CD14-positive monocyte (primary cell): ENCODE data around the gene ALKBH3. TPM values are rescaled to one million over a fixed set of nuclear protein-coding genes. Genes with fewer than 3 reads are reported as not detected.

ENCODE experiments used
- DNase-seq, 3 donors: peaks; one replicate each; pipeline ENCODE4 v3.0.0-alpha.2; 2011 to 2022
- H2AFZ ChIP-seq: 2 replicates; pipeline ENCODE4 v1.6.0; 2012; ENCODE audit warnings: mild to moderate bottlenecking, low read depth, low read length, inconsistent platforms; ENCODE audit not compliant: insufficient read depth, poor library complexity, severe bottlenecking
- H3K27ac ChIP-seq, 2 donors: 1 replicate in 1 of 2; 2 replicates in 1 of 2; pipeline ENCODE4 v1.5.1; 2012 to 2013; ENCODE audit warnings: low read length in 2 of 2, control low read depth in 1 of 2, inconsistent platforms in 1 of 2, low read depth in 1 of 2, mild to moderate bottlenecking in 1 of 2
- H3K27me3 ChIP-seq, 2 donors: one replicate each; pipeline versions ENCODE4 v1.6.0 to v1.6.1; 2011 to 2013; ENCODE audit warnings: low read length in 2 of 2; ENCODE audit not compliant: control insufficient read depth in 2 of 2, insufficient read depth in 2 of 2
- H3K36me3 ChIP-seq, 2 donors: replicated peaks in 1 of 2; 1 replicate in 1 of 2; 2 replicates in 1 of 2; pipeline versions ENCODE4 v1.5.1 to v1.6.1; 2012 to 2013; ENCODE audit warnings: low read length in 2 of 2, control low read depth in 1 of 2, inconsistent platforms in 1 of 2, mild to moderate bottlenecking in 1 of 2; ENCODE audit not compliant: insufficient read depth in 2 of 2, control insufficient read depth in 1 of 2
- H3K4me1 ChIP-seq, 2 donors: 1 replicate in 1 of 2; 2 replicates in 1 of 2; pipeline versions ENCODE4 v1.5.1 to v1.6.1; 2012 to 2013; ENCODE audit warnings: low read length in 2 of 2, control low read depth in 1 of 2, inconsistent platforms in 1 of 2, mild to moderate bottlenecking in 1 of 2, moderate library complexity in 1 of 2; ENCODE audit not compliant: insufficient read depth in 2 of 2, control insufficient read depth in 1 of 2
- H3K4me2 ChIP-seq: replicated peaks from 2 replicates; pipeline ENCODE3; 2012; ENCODE audit warnings: low read length, moderate library complexity, mild to moderate bottlenecking; ENCODE audit not compliant: poor library complexity, severe bottlenecking; ENCODE audit errors: extremely low read depth
- H3K4me3 ChIP-seq, 3 experiments: fragments of 200-600 bp in 1 of 3; sonication (generic) in 1 of 3; replicated peaks in 1 of 3; 1 replicate in 2 of 3; 2 replicates in 1 of 3; pipeline ENCODE4 v1.5.1; 2011 to 2013; ENCODE audit warnings: low read length in 3 of 3, mild to moderate bottlenecking in 3 of 3, control low read depth in 2 of 3, low read depth in 2 of 3, inconsistent platforms in 1 of 3, moderate library complexity in 1 of 3
- H3K79me2 ChIP-seq: 2 replicates; pipeline ENCODE4 v1.6.0; 2012; ENCODE audit warnings: mild to moderate bottlenecking, control low read depth, inconsistent platforms, low read length, moderate library complexity; ENCODE audit not compliant: insufficient read depth
- H3K9ac ChIP-seq: 2 replicates; pipeline ENCODE4 v1.6.0; 2017; ENCODE audit warnings: low read length, mild to moderate bottlenecking; ENCODE audit not compliant: insufficient read depth, poor library complexity, severe bottlenecking
- H3K9me3 ChIP-seq, 2 donors: replicated peaks in 1 of 2; 1 replicate in 1 of 2; 2 replicates in 1 of 2; pipeline versions ENCODE4 v1.5.1 to v1.6.1; 2012 to 2013; ENCODE audit warnings: low read length in 2 of 2, control low read depth in 1 of 2; ENCODE audit not compliant: control insufficient read depth in 1 of 2, insufficient read depth in 1 of 2
- H4K20me1 ChIP-seq: 2 replicates; pipeline ENCODE4 v1.6.0; 2012; ENCODE audit warnings: mild to moderate bottlenecking, low read length, control low read depth, moderate library complexity; ENCODE audit not compliant: insufficient read depth
- H3K27ac Mint-ChIP-seq, 7 donors: one replicate each; pipeline ENCODE4 v1.8.0; 2020; ENCODE audit warnings: mild to moderate bottlenecking in 7 of 7, mixed read lengths in 7 of 7, moderate library complexity in 6 of 7, inconsistent platforms in 2 of 7
- H3K27me3 Mint-ChIP-seq, 3 donors: one replicate each; pipeline ENCODE4 v1.8.0; 2021 to 2022; ENCODE audit warnings: low read depth in 3 of 3, mild to moderate bottlenecking in 3 of 3, mixed read lengths in 3 of 3, moderate library complexity in 3 of 3, inconsistent platforms in 1 of 3
- H3K36me3 Mint-ChIP-seq, 2 donors: one replicate each; pipeline ENCODE4 v1.8.0; 2020; ENCODE audit warnings: mixed read lengths in 2 of 2, inconsistent platforms in 1 of 2, mild to moderate bottlenecking in 1 of 2
- H3K4me1 Mint-ChIP-seq: one replicate; pipeline ENCODE4 v1.8.0; 2020; ENCODE audit warnings: mild to moderate bottlenecking, mixed read lengths
- H3K4me3 Mint-ChIP-seq, 2 donors: one replicate each; pipeline ENCODE4 v1.8.0; 2020; ENCODE audit warnings: mild to moderate bottlenecking in 2 of 2, mixed read lengths in 2 of 2, moderate library complexity in 1 of 2
- H3K9me3 Mint-ChIP-seq, 7 donors: one replicate each; pipeline ENCODE4 v1.8.0; 2020 to 2022; ENCODE audit warnings: mixed read lengths in 7 of 7, mild to moderate bottlenecking in 6 of 7, moderate library complexity in 6 of 7, inconsistent platforms in 2 of 7
- CTCF ChIP-seq: fragments of 200-600 bp; IDR thresholded peaks from one replicate; pipeline ENCODE4 v1.8.0; 2022; ENCODE audit warnings: antibody characterized with exemption, mild to moderate bottlenecking
- WGBS: methylation state at CpG from one replicate; pipeline ENCODE4 v1.1.5; 2013; ENCODE audit warnings: missing lambda C conversion rate; ENCODE audit not compliant: insufficient coverage; 5-methylcytosine and 5-hydroxymethylcytosine counted together
- intact Hi-C, 2 donors: fragments of 100-400 bp; cut with micrococcal nuclease; formaldehyde crosslinking; loops; one replicate each; pipeline versions ENCODE4 v1.15.0 to v1.15.1; 2023
- polyA plus RNA-seq, 3 donors: library from polyadenylated mRNA; depleted of rRNA in 1 of 3; unstranded in 2 of 3; stranded (reverse) in 1 of 3; fragments of 300-500 nt in 2 of 3; fragments of >200 nt in 1 of 3; fragmentation: Illumina TruSeq in 2 of 3; gene quantifications; 1 replicate in 2 of 3; 2 replicates in 1 of 3; pipeline ENCODE4 v1.2.3, GENCODE V29; 2012 to 2021

ALKBH3 gene
- polyA plus RNA-seq, 3 donors = 22.1 to 25.8 (median 22.7) TPM

GRCh38 chr11:43905813-43906241 lies 25.2 kb downstream of the ALKBH3 start:
- H4K20me1 ChIP-seq = no peaks in the 10 kb centered on the region
- peaks cover 2% of the 10 kb centered on the region for H3K4me1 Mint-ChIP-seq
- H3K36me3 Mint-ChIP-seq = peaks cover 75 to 76% of the 10 kb centered on the region in 2 donors
- no peaks in the 10 kb centered on the region for H3K79me2 ChIP-seq
- no peaks in the 10 kb centered on the region for H3K27me3 Mint-ChIP-seq
- no peak overlapping the region for H3K9ac ChIP-seq
- H3K36me3 ChIP-seq = peaks cover 45 to 98% of the 10 kb centered on the region in 2 donors
- WGBS = 100% methylated on average over 1 of the region's 2 CpGs
- H3K9me3 Mint-ChIP-seq = no peaks in the 10 kb centered on the region
- H2AFZ ChIP-seq = no peak overlapping the region
- H3K9me3 ChIP-seq = no peaks in the 10 kb centered on the region
- intact Hi-C loops = no loop called here
- H3K27me3 ChIP-seq = no peaks in the 10 kb centered on the region
- DNase-seq = no peak
- H3K4me3 ChIP-seq = no peak overlapping the region
- no peak overlapping the region for H3K4me2 ChIP-seq
- TF ChIP-seq CTCF = no peak
- no peak overlapping the region for H3K27ac ChIP-seq
- no peaks in the 10 kb centered on the region for H3K4me1 ChIP-seq
- H3K27ac Mint-ChIP-seq = no peak overlapping the region
- H3K4me3 Mint-ChIP-seq = no peak overlapping the region

GRCh38 chr11:43907028-43907975 lies 26.7 kb downstream of the ALKBH3 start:
- WGBS = 94% methylated on average over 2 of the region's 4 CpGs
- no peak for TF ChIP-seq CTCF
- Histone ChIP-seq H3K4me3 (no peak overlapping the region), H3K27ac (no peak overlapping the region), H3K4me2 (no peak overlapping the region), H2AFZ (no peak overlapping the region), H3K27me3 (no peaks in the 10 kb centered on the region), H3K79me2 (no peaks in the 10 kb centered on the region), H3K36me3 (peaks cover 37 to 89% of the 10 kb centered on the region in 2 donors), H3K9me3 (no peaks in the 10 kb centered on the region), H3K4me1 (no peaks in the 10 kb centered on the region), H4K20me1 (no peaks in the 10 kb centered on the region), H3K9ac (no peak overlapping the region)
- Mint-ChIP-seq H3K36me3 (peaks cover 68 to 77% of the 10 kb centered on the region in 2 donors), H3K4me3 (no peak overlapping the region), H3K27me3 (no peaks in the 10 kb centered on the region), H3K4me1 (peaks cover 2% of the 10 kb centered on the region), H3K9me3 (no peaks in the 10 kb centered on the region), H3K27ac (peak overlapping the region in 2 of 7 donors; percentile 14 to 49)
- DNase-seq = no peak
- intact Hi-C loops = no loop called here
